ENCODE measurements around the gene SYT14.
"Not testable (repeated sequence)": the region's sequence is repeated elsewhere in the genome, so short reads cannot be mapped to it uniquely, and the experiment has no call there.

Gene SYT14

DNA sequence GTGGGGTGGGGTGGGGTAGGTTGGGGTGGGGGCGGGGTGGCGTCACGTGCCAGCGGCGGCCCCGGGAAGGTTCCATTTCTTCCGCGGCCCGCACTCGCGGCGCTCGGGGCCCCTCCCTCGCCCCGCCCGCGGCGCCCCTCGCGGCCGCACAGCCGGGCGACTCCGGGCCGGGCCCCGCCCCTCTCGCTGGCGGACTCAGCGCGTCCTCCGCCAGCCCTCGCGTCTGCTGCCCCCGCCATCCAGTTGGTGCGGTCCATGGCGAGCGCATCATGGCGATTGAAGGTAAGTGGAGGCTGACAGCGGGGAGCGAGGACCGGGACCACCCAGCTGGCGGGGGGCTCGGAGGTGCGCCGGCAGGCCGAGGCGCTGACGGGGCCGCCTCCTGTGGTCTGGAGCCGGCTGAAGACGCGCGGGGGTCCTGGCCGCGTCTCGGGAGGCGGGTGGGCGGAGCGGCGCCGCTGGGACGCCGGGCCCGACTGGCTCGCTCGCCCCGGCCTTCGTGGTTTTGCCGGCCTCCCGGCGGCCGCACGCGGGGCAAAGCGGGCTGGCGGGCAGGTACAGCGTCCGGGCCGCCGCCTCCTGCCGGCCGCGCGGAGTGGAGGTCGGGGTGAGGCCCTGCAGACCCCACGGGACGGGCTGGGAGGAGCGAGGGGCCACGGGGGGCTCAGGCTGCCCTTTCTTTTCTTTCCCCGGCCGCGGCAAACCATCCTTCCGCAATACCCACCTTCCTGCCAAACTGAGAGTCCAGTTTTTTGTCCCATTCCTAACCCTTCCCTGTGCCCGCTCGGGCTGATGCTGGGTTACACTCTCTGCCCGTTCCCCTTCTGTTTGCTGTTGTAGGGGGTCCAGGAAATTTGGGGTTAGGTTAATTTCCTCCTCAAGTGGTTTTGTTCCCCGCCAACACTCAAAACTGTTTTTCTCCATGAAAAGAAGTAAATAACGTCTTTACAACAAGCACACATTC is at the start of gene SYT14:
Gene SYT14, plus strand, starts transcription at position 222 of the 964 bp plus-strand sequence. Its CDS starts 48 bp downstream, at position 270.
- DNase-seq = no peak

DNA sequence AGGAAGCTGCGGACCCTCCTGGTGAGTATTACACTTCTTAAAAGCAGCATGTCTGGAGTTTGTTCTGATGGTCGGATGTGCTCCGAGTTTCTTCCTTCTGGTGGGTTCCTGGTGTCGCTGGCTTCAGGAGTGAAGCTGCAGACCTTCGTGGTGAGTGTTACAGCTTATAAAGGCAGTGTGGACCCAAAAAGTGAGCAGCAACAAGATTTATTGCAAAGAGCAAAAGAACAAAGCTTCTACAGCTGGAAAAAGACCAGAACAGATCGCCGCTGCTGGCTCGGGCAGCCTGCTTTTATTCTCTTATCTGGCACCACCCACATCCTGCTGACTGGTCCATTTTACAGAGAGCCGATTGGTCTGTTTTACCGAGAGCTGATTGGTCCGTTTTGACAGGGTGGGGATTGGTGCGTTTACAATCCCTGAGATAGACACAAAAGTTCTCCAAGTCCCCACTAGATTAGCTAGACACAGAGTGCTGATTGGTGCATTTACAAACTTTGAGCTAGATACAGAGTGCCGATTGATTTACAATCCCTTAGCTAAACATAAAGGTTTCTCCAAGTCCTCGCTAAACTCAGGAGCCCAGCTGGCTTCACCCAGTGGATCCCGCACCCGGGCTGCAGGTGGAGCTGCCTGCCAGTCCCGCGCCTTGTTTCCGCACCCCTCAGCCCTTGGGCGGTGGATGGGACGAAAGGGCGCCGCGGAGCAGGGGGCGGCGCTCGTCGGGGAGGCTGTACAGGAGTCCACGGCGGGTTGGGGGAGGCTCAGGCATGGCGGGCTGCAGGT is 49.5 kb upstream of the SYT14 start:
- not testable (repeated sequence) for DNase-seq

DNA sequence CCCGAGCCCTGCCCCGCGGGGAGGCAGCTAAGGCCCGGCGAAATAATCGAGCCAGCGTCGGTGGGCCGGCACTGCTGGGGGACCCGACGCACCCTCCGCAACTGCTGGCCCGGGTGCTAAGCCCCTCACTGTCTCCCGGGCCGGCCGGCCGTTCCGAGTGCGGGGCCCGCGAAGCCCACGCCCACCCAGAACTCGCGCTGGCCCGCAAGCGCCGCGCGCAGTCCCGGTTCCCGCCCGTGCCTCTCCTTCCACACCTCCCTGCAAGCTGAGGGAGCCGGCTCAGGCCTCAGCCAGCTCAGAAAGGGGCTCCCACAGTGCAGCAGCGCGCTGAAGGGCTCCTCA is 49.0 kb upstream of the SYT14 start:
- no peak for DNase-seq

DNA sequence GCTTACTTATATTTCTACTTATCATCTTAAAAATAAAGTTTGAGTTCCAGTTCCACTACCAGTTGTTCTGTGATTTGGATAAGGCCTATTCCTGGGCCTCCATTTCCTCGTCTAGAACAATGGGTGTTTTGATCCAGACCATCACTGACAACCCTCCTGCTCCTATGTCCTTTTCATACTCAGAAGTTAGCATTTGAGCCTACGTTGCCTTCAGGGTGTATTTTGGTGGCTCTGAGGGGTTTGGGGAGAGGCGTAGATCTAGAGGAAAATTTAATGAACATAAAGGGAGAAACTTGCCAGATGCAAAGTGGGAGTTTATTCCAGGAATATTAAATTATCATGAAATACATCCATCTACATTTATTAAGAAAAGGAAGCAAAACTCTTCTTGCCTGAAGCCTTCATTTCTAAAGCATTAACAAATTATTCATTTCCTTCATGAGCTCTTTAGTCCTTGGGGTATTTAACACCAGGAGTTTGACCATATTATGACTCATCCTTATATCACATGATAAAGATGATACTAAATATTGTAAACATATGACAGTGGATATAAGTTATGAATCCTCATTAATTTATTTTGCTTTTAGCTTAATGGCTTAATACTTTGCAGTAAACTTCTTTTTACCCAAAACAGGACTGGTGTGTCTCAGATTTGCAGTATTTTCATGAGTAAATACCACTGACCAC is 47.2 kb upstream of the SYT14 start:
- DNase-seq = no peak

DNA sequence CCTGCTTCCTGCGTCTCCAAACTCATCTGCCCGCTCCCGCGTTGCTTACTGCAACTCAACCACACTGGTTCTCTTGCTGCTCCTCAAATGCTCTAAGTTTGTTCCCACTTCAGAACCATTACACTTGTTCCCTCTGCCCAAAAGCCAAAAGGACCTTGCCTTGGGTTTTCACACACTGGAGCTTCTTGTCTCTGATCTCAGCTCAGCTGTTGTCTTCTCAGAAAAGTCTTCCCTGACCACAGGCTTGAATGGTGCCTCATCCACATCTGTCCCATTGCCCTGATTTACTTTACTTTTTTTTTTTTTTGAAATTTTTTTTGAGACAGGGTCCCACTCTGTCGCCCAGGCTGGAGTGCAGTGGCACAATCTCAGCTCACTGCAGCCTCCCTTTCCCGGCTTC is 44.3 kb upstream of the SYT14 start:
- DNase-seq = no peak

DNA sequence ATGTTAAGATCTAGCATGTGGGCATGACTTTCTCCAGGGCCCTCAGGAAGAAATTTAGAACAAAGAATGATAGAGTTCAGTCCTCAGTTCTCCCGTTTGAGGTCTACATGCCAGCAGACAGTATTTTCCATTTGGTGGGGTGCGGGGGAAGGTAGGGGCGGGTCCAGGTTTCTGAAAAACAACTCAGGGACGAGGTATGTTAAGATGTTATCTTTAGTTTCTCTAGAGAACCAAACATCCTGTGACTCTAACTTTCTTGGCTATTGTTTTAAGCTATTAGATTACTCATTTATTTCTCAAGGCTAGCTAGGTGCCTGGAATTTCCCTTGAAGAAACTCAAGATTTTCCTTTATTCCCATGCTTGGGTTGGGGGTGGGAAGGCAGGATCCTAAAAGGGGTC is 42.3 kb upstream of the SYT14 start:
- DNase-seq = no peak

DNA sequence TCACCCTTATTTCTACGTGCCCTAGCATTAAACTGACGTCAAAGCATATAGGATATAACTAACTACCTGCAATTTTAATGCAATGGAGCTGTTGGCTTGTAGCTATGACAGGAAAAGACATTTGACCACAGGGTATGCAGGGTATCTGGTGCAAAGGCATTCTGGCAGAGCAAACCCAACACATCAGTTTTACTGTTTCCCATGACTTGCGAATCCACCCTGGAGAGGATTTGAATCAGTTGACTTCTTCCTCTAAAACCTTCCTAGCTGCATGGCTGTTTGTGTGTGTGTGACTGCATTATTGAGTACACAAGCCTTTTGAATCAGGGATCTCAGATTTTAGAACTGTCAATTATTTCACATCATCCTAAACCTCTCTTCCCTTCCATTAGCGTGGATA is 41.7 kb upstream of the SYT14 start:
- no peak for DNase-seq

DNA sequence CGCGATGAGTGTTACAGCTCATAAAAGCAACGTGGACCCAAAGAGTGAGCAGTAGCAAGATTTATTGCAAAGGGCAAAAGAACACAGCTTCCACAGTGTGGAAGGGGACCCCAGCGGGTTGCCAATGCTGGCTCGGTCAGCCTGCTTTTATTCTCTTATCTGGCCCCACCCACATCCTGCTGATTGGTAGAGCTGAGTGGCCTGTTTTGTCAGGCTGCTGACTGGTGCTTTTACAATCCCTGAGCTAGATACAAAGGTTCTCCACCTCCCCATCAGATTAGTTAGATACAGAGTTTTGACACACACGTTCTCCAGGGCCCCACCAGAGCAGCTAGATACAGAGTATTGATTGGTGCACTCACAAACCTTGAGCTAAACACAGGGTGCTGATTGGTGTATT is 39.7 kb upstream of the SYT14 start:
- not testable (repeated sequence) for DNase-seq

DNA sequence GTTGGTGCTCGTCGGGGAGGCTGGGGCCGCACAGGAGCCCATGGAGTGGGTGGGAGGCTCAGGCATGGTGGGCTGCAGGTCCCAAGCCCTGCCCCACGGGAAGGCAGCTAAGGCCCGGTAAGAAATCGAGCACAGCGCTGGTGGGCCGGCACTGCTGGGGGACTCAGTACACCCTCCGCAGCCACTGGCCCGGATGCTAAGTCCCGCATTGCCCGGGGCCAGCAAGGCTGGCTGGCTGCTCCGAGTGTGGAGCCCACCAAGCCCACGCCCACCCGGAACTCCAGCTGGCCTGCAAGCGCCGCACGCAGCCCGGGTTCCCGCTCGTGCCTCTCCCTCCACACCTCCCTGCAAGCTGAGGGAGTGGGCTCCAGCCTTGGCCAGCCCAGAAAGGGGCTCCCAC is 39.2 kb upstream of the SYT14 start:
- DNase-seq = not testable (repeated sequence)

DNA sequence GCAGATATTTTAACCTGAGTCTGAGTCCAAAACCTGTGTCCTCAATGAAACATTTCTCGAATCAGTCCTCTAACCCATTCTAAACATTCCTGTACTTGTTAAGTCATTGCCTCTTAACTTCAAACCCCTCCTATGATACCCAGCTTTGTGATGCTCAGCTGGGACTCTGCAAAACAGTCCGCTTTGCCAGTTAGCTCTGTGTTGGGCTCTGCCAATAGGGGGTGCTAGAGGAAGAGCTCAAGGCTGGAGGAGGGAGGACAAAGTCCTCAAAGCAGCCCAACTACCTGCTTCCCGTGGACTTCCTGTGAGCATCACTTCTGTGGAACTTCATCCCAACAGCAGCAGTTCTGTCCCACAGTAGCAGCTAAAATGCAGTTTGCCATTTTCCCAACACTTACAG is 38.1 kb upstream of the SYT14 start:
- no peak for DNase-seq

DNA sequence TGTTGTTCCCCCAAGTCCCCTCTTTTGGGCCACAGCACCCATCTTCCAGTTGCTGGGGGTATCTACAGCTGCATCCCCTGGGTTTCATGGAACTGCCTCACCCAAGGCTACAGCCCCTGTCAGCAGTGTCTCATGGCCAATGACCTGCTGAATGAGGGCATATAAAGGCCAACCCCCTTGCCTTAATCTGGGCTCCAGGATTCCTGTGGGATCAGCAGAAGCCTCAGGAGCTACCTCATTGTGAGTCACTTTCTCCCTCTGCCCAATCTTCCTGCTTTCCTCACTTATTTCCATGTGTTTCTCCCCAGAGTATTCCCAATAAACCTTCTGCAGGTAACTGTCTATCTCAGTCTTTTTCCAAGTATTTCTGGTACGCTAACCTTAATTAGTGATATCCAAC is 37.3 kb upstream of the SYT14 start:
- no peak for DNase-seq

DNA sequence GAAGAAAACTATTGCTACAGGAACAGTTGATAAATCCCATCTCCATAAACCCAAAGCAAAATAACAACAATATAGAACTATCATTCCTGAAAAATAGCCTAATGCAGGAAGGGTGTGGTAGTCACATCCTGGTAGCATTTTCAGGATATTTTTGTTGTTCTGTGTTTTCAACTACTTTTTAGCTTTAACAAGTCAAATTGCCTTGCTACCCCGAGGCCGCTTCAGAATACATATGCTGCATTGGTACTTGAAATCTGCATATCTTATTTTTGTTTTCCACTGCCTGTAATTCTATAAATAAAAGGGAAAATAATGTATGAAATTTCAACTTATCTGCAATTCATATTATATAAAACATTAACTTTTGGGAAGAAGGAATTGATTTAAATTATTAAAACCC is 36.8 kb upstream of the SYT14 start:
- DNase-seq = no peak

DNA sequence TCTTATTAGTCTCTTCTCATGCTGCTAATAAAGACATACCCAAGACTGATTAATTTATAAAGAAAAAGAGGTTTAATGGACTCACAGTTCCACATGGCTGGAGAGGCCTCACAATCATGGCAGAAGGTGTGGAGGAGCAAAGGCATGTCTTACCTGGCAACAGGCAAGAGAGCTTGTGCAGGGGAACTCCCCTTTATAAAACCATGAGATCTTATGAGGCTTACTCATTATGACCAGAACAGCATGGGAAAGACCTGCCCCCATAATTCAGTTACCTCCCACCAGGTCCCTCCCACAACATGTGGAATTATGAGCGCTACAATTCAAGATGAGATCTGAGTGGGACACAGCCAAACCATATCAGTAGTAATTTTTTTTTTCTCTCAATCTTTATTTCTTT is 33.2 kb upstream of the SYT14 start:
- DNase-seq = not testable (repeated sequence)

DNA sequence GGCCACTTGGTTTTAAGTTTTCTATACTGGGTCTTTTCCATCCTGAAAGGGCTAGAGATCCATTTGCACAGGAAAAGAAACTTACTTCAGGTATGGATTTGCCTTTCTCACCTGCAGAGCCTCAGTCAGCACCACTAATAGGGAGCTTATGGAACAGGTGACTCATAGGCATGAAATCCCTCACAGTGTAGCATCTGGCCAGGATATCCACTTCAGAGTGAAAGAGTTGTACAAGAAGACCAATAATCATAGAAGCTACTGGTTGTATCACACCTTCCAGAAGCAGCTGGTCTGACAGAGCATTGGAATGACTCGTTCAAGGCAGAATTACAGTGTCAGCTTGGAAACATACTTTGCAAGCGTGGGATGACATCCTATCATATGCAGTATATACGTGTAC is 26.3 kb upstream of the SYT14 start:
- no peak for DNase-seq

DNA sequence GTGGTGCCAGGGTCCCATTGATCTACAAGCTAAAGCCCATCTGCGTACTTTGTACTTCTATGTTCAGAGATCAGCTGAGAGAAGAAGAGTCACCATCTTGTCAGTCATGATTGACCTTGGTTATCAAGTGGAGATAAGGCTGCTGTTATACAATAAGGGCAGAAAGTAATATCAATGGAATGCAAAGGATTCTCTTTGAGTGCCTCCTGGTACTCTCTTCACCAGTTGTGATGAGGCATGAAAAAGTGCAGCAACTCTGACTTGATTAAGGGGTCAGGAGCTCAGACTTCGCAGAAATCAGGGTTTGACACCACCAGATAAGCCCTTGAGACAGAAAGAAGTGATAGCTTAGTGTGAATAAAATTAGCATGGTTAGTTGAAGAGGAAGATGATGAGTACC is 25.7 kb upstream of the SYT14 start:
- no peak for DNase-seq

DNA sequence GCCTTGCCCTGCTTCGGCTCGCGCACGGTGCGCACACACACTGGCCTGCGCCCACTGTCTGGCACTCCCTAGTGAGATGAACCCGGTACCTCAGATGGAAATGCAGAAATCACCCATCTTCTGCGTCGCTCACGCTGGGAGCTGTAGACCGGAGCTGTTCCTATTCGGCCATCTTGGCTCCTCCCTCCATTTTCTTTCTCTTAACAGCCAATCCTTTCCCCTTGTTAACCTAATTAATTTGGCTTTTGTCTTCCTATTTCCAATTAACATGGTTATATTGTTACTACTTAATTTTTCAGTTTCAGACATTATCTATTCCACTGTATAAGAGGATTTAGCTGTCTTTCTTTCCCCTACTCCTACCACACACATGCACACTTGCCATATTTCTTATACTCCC is 18.4 kb upstream of the SYT14 start:
- DNase-seq = not testable (repeated sequence)

DNA sequence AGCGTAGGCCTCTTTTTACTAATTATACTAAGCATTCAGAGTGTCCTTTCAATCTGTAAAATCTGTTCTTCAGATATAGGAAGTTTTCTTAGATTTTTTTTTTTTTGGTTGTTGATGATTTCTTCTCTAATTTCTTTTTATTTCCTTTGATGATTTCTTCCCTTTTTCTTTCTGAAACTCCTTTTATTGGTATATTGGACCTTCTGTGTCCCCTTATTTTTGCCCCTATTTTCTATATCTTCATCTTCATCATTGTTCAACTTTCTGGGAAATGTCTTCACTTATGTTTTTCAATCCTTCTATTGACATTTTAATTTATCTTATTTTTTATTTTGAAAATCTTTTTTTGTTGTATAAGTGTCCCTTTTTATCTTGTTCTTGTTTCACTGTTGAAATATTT is 17.2 kb upstream of the SYT14 start:
- no peak for DNase-seq

DNA sequence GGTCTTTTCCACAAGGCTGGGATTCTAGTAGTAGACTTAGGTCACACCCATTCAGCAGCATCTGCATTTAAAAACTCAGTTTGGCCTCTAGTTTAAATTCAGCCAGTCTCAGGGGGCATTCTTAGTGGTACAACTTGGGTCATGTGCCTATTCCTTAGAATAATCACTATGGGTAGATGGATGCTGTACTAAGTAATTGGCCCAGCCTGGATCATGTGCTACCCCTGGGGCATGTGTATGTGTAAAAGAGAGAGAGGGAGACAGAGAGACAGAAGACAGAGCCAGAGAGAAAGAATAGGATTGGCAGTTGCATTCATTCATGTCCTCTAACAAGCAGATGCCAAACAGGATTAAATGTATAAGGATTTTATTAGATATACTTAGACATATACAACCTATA is 13.6 kb upstream of the SYT14 start:
- DNase-seq = no peak

DNA sequence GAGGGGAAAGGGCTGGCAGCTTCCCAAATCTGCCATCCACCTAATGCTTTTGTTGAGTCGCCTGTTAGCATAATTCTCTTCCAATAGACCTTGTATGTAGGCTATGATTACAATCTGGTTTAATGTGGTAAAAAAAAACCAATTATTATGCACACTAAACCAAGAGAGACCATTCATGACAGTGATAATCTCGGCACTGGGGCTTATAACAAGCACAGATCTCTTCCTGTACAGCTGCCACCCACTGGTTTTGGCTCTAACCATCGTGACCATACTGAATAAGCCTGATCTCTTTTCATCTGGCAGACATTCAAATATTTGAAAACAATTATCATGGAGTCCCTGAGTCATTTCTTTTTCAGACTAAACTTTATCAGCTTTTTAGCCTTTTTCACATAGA is 12.0 kb upstream of the SYT14 start:
- DNase-seq = no peak

DNA sequence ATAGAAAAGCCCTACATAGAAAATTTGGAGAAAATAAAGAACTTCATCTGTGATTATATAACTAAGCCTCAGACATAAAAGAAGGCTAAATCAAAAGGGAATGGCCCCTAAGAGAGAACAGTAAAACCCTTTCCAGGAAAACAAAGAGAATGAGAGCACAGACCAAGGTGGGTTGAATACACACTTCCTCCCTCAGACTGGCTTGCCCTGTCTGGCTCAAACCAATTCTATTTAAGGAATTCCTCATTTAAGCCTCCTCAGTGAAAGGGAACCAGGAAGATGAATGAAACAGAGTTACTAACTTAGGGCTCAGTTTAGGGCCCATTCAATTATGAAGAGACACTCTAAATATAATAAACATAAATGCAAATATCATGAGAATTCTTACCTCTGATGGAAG is 10.6 kb upstream of the SYT14 start:
- no peak for DNase-seq

DNA sequence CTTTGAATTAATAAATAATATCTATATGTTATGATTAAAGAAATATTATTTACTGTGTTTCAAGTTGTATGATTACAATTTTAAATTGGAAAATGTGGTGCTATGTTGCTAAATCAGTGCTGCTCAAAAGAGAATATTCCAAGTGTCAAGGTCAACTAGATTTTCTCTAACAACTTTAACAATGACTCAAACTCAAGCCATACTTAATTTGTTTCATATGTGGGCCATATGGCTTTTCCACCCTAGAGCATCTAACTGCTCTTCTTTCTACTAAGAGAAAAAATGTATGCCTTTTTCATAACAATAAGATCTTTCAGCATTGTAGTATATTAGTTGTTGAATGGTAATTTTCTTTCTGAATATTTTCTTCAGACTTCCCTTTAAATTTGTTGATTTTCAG is 8.3 kb upstream of the SYT14 start:
- no peak for DNase-seq

DNA sequence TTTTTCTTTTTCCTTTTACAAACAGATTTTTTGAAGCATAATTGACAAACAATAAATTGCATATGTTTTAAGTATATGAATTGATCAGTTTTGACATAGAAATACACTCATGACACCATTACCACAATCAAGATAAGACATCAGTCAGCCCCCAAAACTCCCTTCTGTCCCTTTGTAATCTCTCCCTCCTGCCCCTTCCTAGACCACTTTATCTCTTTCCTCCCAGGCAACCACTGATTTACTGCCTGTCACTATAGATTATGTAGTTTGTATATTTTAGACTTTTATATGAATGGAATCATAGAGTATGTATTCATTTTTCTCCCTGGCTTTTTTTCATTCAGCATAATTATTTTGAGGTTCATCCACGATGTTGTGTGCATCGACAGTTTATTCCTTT is 6.9 kb upstream of the SYT14 start:
- DNase-seq = no peak

DNA sequence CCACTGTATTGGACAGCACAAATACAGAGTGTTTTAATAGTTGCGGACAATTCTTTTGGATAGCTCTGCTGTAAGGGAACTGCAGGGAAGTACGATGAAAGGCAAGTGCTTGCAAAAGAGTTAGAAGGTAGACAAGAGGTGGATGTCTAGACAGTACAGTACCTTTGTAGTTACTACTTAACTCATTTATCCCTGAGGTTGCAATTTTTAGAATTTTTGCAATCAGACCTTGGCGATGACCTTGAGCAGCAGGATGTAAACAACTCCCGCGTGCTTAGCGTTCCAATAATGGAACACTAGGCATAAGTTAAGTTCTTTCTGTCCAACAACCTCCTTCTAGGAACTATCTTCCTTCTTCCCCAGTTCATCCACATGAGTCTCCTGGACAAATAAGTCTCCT is 1.9 kb upstream of the SYT14 start:
- no peak for DNase-seq

DNA sequence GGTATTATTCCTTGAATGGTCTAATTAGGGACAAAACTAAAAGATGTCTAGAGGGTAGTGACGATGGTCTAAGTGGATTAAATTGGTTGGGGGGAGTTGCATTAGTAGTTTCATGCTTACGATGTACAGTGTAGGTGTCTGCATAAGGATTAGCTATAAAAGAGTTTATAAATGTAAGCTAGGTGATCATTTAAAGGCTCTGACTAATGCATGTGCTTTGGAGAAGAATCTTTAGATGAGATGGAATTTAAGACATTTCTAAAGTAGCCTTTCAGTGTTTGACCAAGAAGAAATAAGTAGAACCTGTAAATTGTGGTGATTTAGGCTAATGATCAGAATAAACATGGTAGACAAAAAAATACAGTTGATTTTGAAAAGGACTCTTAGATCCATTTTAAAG is 7.4 kb downstream of the SYT14 start:
- no peak for DNase-seq
